HG03460 (cell line): ENCODE results near the gene TRIM72.
"Not testable (repeated sequence)": the region's sequence is repeated elsewhere in the genome, so short reads cannot be mapped to it uniquely, and the experiment has no call there.

Source experiments
- ATAC-seq: cut with Tn5 transposase; IDR thresholded peaks from one replicate; pipeline ENCODE4 v1.9.1; 2021; ENCODE audit not compliant: unreplicated experiment

TRIM72 gene

GRCh38 chr16:31213342-31213741, 577 bp upstream of the TRIM72 start:
- no peak for ATAC-seq

DNA sequence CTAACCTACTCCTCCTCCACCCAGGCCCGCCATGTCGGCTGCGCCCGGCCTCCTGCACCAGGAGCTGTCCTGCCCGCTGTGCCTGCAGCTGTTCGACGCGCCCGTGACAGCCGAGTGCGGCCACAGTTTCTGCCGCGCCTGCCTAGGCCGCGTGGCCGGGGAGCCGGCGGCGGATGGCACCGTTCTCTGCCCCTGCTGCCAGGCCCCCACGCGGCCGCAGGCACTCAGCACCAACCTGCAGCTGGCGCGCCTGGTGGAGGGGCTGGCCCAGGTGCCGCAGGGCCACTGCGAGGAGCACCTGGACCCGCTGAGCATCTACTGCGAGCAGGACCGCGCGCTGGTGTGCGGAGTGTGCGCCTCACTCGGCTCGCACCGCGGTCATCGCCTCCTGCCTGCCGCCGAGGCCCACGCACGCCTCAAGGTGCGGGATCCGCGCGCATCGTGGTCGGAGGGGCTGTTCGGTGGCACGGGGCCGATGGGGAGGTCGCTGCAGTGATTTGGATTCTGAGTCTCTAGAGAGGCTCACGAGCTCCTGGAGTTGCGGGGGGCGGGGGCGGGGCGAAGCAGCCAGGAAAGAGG, 878 bp downstream of the TRIM72 start:
- no peak for ATAC-seq

- ATAC-seq = no peak
Observed at GRCh38 chr16:31215287-31216162, 1.6 kb downstream of the TRIM72 start.

GRCh38 chr16:31216422-31217135, 2.7 kb downstream of the TRIM72 start, which contains the start of gene PYDC1:
Gene PYDC1 (minus strand): TSS chr16:31217135. CDS start chr16:31217028, 107 bp downstream.
- ATAC-seq = no peak

GRCh38 chr16:31217136-31217530, 3.2 kb downstream of the TRIM72 start:
- ATAC-seq = no peak

DNA sequence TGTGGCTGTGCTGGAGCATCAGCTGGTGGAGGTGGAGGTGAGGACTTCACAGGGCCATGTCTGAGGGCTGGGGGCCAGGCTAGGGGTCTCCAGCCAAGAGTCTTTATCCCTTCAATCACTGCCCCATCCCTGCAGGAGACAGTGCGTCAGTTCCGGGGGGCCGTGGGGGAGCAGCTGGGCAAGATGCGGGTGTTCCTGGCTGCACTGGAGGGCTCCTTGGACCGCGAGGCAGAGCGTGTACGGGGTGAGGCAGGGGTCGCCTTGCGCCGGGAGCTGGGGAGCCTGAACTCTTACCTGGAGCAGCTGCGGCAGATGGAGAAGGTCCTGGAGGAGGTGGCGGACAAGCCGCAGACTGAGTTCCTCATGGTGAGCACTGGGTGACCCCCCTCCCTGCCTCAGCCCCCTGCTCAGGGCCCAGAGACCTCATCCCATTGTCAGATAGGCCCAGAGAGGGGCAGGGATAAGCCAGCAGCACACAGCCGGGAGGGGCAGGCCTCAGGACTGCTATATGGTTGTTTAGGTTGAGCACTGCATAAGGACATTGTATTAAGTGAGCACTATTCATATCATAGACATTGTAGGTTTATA, 5.3 kb downstream of the TRIM72 start:
- no peak for ATAC-seq

DNA sequence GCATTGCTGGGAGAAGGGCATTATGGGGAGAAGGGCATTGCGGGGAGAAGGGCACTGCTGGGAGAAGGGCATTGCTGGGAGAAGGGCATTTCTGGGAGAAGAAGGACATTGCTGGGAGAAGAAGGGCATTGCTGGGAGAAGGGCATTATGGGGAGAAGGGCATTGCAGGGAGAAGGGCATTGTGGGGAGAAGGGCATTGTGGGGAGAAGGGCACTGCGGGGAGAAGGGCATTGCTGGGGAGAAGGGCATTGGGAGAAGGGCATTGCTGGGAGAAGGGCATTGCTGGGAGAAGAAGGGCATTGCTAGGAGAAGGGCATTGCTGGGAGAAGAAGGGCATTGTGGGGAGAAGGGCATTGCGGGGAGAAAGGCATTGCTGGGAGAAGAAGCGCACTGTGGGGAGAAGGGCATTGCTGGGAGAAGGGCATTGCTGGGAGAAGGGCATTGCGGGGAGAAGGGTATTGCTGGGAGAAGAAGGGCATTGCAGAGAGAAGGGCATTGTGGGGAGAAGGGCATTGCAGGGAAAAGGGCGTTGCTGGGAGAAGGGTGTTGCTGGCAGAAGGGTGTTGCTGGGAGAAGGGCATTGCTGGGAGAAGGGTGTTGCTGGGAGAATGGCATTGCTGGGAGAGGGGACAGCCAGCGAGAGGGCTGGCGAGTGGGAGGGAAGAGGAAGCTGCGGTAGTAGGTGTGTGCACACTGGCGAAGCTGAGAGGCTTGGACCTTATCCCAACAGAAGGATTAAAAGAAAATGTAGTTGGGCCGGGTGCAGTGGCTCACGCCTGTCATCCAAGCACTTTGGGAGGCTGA, 7.6 kb downstream of the TRIM72 start:
- no peak for ATAC-seq

GRCh38 chr16:31223044-31223443, 9.1 kb downstream of the TRIM72 start:
- ATAC-seq = no peak

- ATAC-seq = no peak
Observed at GRCh38 chr16:31224092-31224955, 10.4 kb downstream of the TRIM72 start.

GRCh38 chr16:31225193-31225592, 11.3 kb downstream of the TRIM72 start:
- ATAC-seq = no peak

- ATAC-seq = no peak
Observed at GRCh38 chr16:31228206-31228605, 14.3 kb downstream of the TRIM72 start.

DNA sequence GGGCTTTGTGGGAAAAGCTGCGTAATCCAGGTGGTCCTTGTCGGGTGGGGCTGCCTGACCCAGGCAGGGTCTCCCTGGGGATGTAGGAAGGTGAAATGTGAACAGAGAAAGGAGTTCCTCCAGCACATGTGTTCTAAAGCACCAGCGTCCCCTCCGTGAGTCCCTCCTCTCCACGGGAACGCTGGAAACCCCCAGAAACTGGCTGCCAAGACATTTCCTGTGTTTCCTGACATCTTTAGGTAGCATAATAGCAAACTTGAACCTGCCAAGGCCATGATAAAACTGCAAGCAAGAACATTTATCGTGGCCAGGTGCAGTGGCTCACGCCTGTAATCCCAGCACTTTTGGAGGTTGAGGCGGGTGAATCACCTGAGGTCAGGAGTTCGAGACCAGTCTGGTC, 15.6 kb downstream of the TRIM72 start:
- ATAC-seq = no peak

DNA sequence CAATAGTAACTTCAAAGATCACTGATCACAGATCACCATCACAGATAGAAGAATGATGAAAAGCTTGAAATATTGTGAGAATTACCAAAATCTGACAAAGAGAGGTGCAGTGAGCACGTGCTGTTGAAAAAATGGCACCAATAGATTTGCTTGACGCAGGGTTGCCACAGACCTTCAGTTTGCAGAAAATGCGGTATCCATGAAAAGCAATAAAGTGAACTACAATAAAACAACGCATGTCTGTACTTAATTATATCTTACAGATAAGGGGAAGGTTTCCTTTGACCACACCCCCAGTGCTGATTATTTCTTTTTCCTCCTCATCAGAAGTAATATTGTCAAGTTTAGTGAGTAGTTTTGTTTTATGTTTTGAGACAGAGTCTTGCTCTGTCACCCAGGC, 24.1 kb downstream of the TRIM72 start:
- ATAC-seq = no peak

- ATAC-seq = no peak
Observed at GRCh38 chr16:31242206-31242605, 28.3 kb downstream of the TRIM72 start.

GRCh38 chr16:31243734-31244670, 30.1 kb downstream of the TRIM72 start:
- no peak for ATAC-seq

GRCh38 chr16:31245598-31245997, 31.7 kb downstream of the TRIM72 start:
- ATAC-seq = not testable (repeated sequence)

DNA sequence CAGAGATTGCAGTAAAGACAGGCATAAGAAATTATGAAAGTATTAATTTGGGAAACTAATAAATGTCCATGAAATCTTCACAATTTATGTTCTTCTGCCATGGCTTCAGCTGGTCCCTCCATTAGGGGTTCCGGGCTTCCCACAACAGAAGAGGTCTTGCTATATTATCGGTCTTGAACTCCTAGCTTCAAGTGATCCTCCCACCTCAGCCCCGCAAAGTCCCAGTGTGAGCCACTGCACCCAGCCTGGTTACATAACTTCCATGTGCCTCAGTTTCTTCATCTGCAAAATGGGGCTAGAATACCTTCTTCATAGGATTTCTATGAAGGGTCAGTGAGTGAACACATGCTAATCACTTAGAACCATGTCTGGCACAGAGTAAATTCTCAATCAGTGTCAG, 32.4 kb downstream of the TRIM72 start:
- ATAC-seq = no peak

- no peak for ATAC-seq
Observed at GRCh38 chr16:31248344-31248743, 34.4 kb downstream of the TRIM72 start.
